NCI-H1092 (cell line): ENCODE results near the gene NCKAP5L.
"Not testable (repeated sequence)": the region's sequence is repeated elsewhere in the genome, so short reads cannot be mapped to it uniquely, and the experiment has no call there.

Experiments
- DNase-seq: peaks from one replicate; lab custom pipeline; 2025; lab: John Stamatoyannopoulos, UW

NCKAP5L gene

GRCh38 chr12:49864798-49865090 lies 36.5 kb upstream of the NCKAP5L start:
- no peak for DNase-seq

- no peak for DNase-seq
Observed at GRCh38 chr12:49863946-49864797, 36.0 kb upstream of the NCKAP5L start.

- not testable (repeated sequence) for DNase-seq
Observed at GRCh38 chr12:49860921-49861320, 32.7 kb upstream of the NCKAP5L start.

- DNase-seq: not testable (repeated sequence)
Observed at GRCh38 chr12:49855890-49856289, 27.7 kb upstream of the NCKAP5L start.

- no peak for DNase-seq
Observed at GRCh38 chr12:49854976-49855375, 26.8 kb upstream of the NCKAP5L start.

GRCh38 chr12:49853671-49854070 lies 25.5 kb upstream of the NCKAP5L start:
- DNase-seq: no peak

GRCh38 chr12:49847161-49847560 lies 18.9 kb upstream of the NCKAP5L start:
- no peak for DNase-seq

- no peak for DNase-seq
Observed at GRCh38 chr12:49846032-49846431, 17.8 kb upstream of the NCKAP5L start.

- no peak for DNase-seq
Observed at GRCh38 chr12:49843876-49844437, 15.7 kb upstream of the NCKAP5L start.

GRCh38 chr12:49843411-49843810 lies 15.2 kb upstream of the NCKAP5L start:
- DNase-seq: no peak

- DNase-seq: peak; percentile 81
Observed at GRCh38 chr12:49842519-49843352, 14.5 kb upstream of the NCKAP5L start, which contains the start of gene BCDIN3D. TSS of gene BCDIN3D (minus strand) at chr12:49843106. CDS start at chr12:49843087, 19 bp downstream.

GRCh38 chr12:49838973-49839633 lies 10.9 kb upstream of the NCKAP5L start:
- DNase-seq: no peak

GRCh38 chr12:49832836-49833421 lies 4.7 kb upstream of the NCKAP5L start:
- no peak for DNase-seq

- no peak for DNase-seq
Observed at GRCh38 chr12:49831717-49832116, 3.5 kb upstream of the NCKAP5L start.

GRCh38 chr12:49827401-49828099 lies 663 bp downstream of the NCKAP5L start:
- DNase-seq: peak; percentile 12

- DNase-seq: no peak
Observed at GRCh38 chr12:49827051-49827400, 1.2 kb downstream of the NCKAP5L start.

- no peak for DNase-seq
Observed at GRCh38 chr12:49825971-49826421, 2.2 kb downstream of the NCKAP5L start.

GRCh38 chr12:49825360-49825970 lies 2.7 kb downstream of the NCKAP5L start:
- no peak for DNase-seq

GRCh38 chr12:49824895-49825294 lies 3.3 kb downstream of the NCKAP5L start:
- no peak for DNase-seq

GRCh38 chr12:49824416-49824815 lies 3.8 kb downstream of the NCKAP5L start:
- DNase-seq: no peak

- no peak for DNase-seq
Observed at GRCh38 chr12:49823951-49824350, 4.3 kb downstream of the NCKAP5L start.
